ENCODE measurements around the gene TCF3.
"Not testable (repeated sequence)": the region's sequence is repeated elsewhere in the genome, so short reads cannot be mapped to it uniquely, and the experiment has no call there.

The TCF3 gene

GRCh38 chr19:1672038-1672768 lies 19.8 kb upstream of the TCF3 start:
- peak overlapping the region; percentile 45 for H3K4me3 ChIP-seq (ENCODE audit: low read depth, low read length)
- peak; percentile 62 for TF ChIP-seq CTCF (IDR thresholded peaks at IDR 0.05; ENCODE audit: low read depth, low read length, missing control alignments)
- DNase-seq (ENCODE audit: low read depth), result no peak

DNA sequence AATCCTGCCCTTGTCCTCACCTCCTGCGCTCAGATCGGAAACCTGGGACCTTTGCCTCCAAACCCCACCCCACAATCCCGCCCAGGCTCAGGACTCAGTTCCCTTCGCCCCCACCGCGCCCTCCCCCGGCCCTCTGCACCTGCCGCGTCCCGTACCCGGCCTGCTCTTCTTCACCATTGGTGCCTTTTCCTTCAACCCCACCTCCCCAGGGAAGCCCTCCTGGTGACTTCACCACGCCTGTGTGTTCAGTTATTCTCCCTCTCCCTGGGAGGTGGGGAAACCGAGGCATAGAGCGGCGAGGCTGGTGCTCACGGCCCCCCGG lies 19.3 kb upstream of the TCF3 start:
- no peak for DNase-seq (ENCODE audit: low read depth)
- peak overlapping the region; percentile 45 for H3K4me3 ChIP-seq (ENCODE audit: low read depth, low read length)
- TF ChIP-seq CTCF (IDR thresholded peaks at IDR 0.05; ENCODE audit: low read depth, low read length, missing control alignments), result no peak

GRCh38 chr19:1670747-1671146 lies 18.3 kb upstream of the TCF3 start:
- not testable (repeated sequence) for H3K4me3 ChIP-seq (ENCODE audit: low read depth, low read length); DNase-seq (ENCODE audit: low read depth)

GRCh38 chr19:1668486-1669270 lies 16.3 kb upstream of the TCF3 start:
- no peak for TF ChIP-seq CTCF (IDR thresholded peaks at IDR 0.05; ENCODE audit: low read depth, low read length, missing control alignments)
- peak overlapping the region; percentile 20 for H3K4me3 ChIP-seq (ENCODE audit: low read depth, low read length)
- DNase-seq (ENCODE audit: low read depth), result no peak

GRCh38 chr19:1668048-1668485 lies 15.7 kb upstream of the TCF3 start:
- no peak for TF ChIP-seq CTCF (IDR thresholded peaks at IDR 0.05; ENCODE audit: low read depth, low read length, missing control alignments)
- H3K4me3 ChIP-seq (ENCODE audit: low read depth, low read length), result peak overlapping the region; percentile 23
- no peak for DNase-seq (ENCODE audit: low read depth)

DNA sequence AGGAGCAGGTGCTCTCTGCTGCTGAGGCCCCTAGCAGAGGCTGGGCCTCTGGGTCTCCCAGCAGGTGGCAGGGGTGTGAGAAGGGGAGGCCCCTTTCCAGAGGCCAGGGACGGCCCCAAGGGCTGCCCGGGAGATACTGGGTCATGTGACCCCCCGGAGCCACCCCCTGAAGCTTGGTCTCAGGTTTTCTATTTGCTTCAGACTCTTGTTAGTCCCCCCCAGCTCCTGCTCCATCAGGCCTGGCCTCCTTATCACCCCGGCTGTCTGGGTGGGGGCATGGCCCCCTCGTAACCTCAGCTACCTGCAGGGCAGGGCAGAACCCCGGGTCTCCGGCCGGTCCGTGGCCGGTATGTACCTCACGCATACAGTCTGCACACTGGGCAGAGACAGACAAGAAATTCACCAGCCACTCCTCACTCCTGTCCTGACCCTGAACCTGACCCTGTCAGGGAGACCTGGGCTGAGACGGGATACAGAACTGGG lies 13.2 kb upstream of the TCF3 start:
- no peak overlapping the region for H3K4me3 ChIP-seq (ENCODE audit: low read depth, low read length)
- no peak for TF ChIP-seq CTCF (IDR thresholded peaks at IDR 0.05; ENCODE audit: low read depth, low read length, missing control alignments)
- no peak for DNase-seq (ENCODE audit: low read depth)

GRCh38 chr19:1663852-1664251 lies 11.4 kb upstream of the TCF3 start:
- no peak for TF ChIP-seq CTCF (IDR thresholded peaks at IDR 0.05; ENCODE audit: low read depth, low read length, missing control alignments)
- no peak overlapping the region for H3K4me3 ChIP-seq (ENCODE audit: low read depth, low read length)
- peak; percentile 42 for DNase-seq (ENCODE audit: low read depth)

DNA sequence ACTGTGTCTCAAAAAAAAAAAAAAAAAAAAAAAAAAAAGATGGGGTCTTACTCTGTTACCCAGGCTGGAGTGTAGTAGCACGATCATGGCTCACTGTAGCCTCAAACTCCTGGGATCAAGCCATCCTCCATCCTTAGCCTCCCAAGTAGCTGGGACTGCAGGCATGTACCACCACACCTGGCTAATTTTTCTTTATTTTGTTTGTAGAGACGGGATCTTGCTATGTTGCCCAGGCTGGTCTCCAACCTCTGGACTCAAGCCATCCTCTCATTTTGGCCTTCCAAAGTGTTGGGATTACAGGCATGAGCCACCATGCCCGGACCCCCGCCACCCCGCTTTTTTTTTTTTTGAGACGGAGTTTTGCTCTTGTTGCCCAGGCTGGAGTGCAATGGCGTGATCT lies 10.8 kb upstream of the TCF3 start:
- not testable (repeated sequence) for H3K4me3 ChIP-seq (ENCODE audit: low read depth, low read length); DNase-seq (ENCODE audit: low read depth)

All from GM12864 (cell line).